ENCODE measurements around the gene DEFB110. TPM values are rescaled to one million over a fixed set of nuclear protein-coding genes. Genes with fewer than 3 reads are reported as not detected.

DEFB110 gene
- total RNA-seq, 1 donor from 2014 or later: not detected

DNA sequence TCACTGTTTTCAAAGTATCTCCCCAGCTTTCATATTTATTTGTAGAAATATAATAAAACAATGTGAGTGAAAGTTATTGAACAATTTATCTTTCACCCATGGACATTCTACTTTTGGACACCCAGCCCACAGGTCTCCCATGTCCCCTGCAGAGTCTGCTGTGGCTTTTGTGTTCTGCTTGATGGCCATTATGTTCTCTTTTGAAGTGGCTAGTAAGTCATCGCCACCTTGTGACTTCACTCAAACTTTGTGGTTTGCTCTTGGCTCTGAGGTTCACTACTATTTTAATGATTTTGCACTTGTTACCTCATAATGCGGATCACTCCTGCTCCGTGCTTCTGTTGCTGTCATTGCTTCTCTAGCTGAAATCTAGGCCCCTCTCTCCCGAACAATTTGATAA is 42.2 kb downstream of the DEFB110 start:
- no peak for DNase-seq (ENCODE audit: low spot score in 2 of 2)
- Histone ChIP-seq H3K4me1 (no peaks in the 10 kb centered on the region), H3K36me3 (no peaks in the 10 kb centered on the region), H3K27ac (no peak overlapping the region), H3K27me3 (no peaks in the 10 kb centered on the region), H3K4me3 (no peak overlapping the region), H3K9me3 (no peaks in the 10 kb centered on the region)
- intact Hi-C loops (cut with DNase I): no loop called here
- TF ChIP-seq, protein P1, sequence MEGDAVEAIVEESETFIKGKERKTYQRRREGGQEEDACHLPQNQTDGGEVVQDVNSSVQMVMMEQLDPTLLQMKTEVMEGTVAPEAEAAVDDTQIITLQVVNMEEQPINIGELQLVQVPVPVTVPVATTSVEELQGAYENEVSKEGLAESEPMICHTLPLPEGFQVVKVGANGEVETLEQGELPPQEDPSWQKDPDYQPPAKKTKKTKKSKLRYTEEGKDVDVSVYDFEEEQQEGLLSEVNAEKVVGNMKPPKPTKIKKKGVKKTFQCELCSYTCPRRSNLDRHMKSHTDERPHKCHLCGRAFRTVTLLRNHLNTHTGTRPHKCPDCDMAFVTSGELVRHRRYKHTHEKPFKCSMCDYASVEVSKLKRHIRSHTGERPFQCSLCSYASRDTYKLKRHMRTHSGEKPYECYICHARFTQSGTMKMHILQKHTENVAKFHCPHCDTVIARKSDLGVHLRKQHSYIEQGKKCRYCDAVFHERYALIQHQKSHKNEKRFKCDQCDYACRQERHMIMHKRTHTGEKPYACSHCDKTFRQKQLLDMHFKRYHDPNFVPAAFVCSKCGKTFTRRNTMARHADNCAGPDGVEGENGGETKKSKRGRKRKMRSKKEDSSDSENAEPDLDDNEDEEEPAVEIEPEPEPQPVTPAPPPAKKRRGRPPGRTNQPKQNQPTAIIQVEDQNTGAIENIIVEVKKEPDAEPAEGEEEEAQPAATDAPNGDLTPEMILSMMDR (IDR thresholded peaks at IDR 0.05): no peak

DNA sequence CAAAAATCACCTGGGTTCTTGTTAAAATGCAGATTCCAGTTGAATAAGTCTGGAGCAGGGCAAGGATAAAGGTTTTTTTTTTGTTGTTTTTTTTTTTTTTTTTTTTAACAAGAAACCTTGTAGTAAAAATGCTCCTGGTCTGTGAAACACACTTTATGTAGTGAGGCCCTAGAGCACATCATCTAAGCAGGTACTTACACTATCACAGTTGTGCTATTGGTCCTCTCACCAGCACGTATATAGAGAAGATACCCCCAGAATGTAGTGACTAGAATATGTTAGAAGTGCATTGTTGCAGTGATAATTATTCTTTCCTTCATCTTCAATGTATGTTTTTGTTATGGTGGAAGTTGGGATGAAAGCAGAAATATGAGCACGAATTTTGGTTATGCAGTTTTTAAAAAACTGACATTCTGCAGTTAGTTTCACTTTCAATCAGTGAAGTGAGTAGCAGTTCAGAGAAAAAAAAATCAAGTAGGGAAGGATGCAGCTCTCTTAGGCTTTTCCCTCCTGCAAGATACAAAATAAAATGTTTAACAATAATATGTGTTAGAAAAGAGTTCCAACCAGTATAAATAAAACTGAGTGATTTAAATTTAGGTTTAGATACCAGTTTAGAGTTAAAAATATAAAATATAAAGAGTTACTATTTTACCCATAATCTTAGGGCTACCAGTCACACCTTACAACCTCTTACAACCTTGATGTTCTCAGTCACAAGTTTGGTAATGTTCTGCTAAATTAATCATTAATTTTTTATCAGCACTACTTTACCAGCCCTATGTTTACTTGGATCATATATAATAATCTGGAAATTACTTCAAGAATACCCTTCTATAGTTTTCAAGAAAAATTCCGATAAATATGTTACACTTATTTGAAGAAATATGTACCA is 43.2 kb downstream of the DEFB110 start:
- Histone ChIP-seq H3K27ac (no peak overlapping the region), H3K9me3 (no peaks in the 10 kb centered on the region), H3K27me3 (no peaks in the 10 kb centered on the region), H3K36me3 (no peaks in the 10 kb centered on the region), H3K4me1 (no peaks in the 10 kb centered on the region), H3K4me3 (no peak overlapping the region)
- TF ChIP-seq, protein P1 (IDR thresholded peaks at IDR 0.05): no peak
- intact Hi-C loops (cut with DNase I): no loop called here
- DNase-seq (ENCODE audit: low spot score in 2 of 2): no peak

DNA sequence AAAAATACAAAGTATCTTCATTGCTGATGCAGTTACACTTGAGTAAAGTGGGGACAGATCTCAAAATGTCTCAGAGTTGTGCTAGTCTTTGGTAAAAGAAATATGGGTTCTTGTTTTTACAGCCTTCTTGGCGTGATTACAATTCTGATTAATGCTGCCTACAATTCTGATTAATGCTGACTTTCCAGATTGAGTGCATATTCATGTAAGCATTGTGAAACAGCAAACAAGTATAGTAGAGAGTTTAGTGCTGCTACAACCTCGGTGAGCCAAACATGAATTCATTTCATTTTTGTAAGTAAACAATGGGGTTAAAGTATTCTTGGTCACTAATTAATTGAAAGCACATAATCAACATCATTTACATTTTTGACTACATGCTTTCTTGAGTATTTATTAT is 52.2 kb downstream of the DEFB110 start, which contains the start of gene DEFB113:
TSS of gene DEFB113 (minus strand) at position 21 of the 400 bp plus-strand sequence. CDS start at position 21, 0 bp downstream.
- TF ChIP-seq, protein P1 (IDR thresholded peaks at IDR 0.05): no peak
- intact Hi-C loops (cut with DNase I): no loop called here
- no peaks in the 10 kb centered on the region for H3K36me3 ChIP-seq

More for the DNA sequence above, 52.2 kb downstream of the DEFB110 start, which contains the start of gene DEFB113:
- Histone ChIP-seq H3K4me3 (no peak within 1 kb of the TSS), H3K27ac (no peak within 1 kb of the TSS), H3K27me3 (no peaks in the 10 kb centered on the region), H3K9me3 (no peaks in the 10 kb centered on the region), H3K4me1 (no peaks in the 10 kb centered on the region)
- no peak for DNase-seq (ENCODE audit: low spot score in 2 of 2)

Other genes with a start within 250 kb of the DEFB110 start
- gene PGK2, start 234.7 kb downstream of the DEFB110 start, total RNA-seq: not detected
- gene CRISP1, start 155.5 kb downstream of the DEFB110 start, total RNA-seq: not detected
- gene DEFB114, start 57.8 kb downstream of the DEFB110 start, total RNA-seq: not detected
- not detected for gene DEFB113, start 52.4 kb downstream of the DEFB110 start, total RNA-seq
- gene DEFB112, start 27.9 kb upstream of the DEFB110 start, total RNA-seq: not detected